Ascending aorta (tissue), 2 donors: ENCODE results near the gene TOP2A. TPM values are rescaled to one million over a fixed set of nuclear protein-coding genes. Genes with fewer than 3 reads are reported as not detected.

Experiments
- DNase-seq, 2 donors: peaks; one replicate each; pipeline ENCODE4 v3.0.0-alpha.2; 2019; ENCODE audit warnings: low spot score in 2 of 2
- H3K27ac ChIP-seq, 2 donors: fragments of 200-600 bp; sonication (generic); one replicate each; pipeline ENCODE4 v1.5.1; 2016 to 2017; ENCODE audit warnings: mild to moderate bottlenecking in 1 of 2
- H3K27me3 ChIP-seq: fragments of 200-600 bp; sonication (generic); one replicate; pipeline ENCODE4 v1.5.1; 2017
- H3K36me3 ChIP-seq, 2 donors: fragments of 200-600 bp; sonication (generic); one replicate each; pipeline ENCODE4 v1.5.1; 2016
- H3K4me1 ChIP-seq, 2 donors: fragments of 200-600 bp; sonication (generic); one replicate each; pipeline ENCODE4 v1.5.1; 2016 to 2017; ENCODE audit warnings: mild to moderate bottlenecking in 1 of 2
- H3K4me3 ChIP-seq, 2 donors: fragments of 200-600 bp; sonication (generic); one replicate each; pipeline ENCODE4 v1.5.1; 2016 to 2017; ENCODE audit warnings: mild to moderate bottlenecking in 1 of 2
- H3K9me3 ChIP-seq, 2 donors: fragments of 200-600 bp; sonication (generic); one replicate each; pipeline ENCODE4 v1.5.1; 2016
- intact Hi-C: fragments of 100-400 bp; cut with DNase I; formaldehyde crosslinking; loops from one replicate; pipeline ENCODE4 v1.15.1; 2023
- total RNA-seq: library from RNA; depleted of rRNA; stranded (reverse); fragments of >200 nt; gene quantifications from one replicate; pipeline ENCODE4 v1.1.0, GENCODE V29; 2016
- TF ChIP-seq, protein P1 (sequence below), 3 experiments: fragments of 200-600 bp in 2 of 3; fragments of 450-650 bp in 1 of 3; sonication (generic) in 2 of 3; IDR thresholded peaks; one replicate each; pipeline ENCODE4 v1.5.1; 2016 to 2019; ENCODE audit warnings: antibody characterized with exemption in 3 of 3, mild to moderate bottlenecking in 1 of 3, moderate library complexity in 1 of 3

The TOP2A gene
- total RNA-seq, 1 donor from 2014 or later = 0.11 TPM

DNA sequence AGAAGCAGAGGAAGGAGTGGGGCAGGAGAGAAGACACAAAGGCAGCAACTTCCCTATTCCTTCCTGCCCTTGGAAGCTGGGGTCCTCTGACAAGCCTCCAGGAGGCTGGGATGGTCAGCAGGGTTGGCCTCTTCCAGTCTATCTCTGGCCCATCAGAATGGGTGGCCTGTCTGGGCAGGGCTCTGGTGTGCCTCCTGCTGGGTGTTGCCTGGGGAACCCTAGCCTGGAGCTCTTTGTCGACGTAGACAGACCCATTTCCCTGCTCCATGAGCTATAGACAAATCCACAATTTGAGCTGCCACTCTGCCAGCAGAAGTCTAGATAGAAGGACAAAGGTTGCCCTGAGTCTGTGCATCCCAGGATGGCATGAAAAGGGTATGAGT, 36.9 kb upstream of the TOP2A start:
- TF ChIP-seq, protein P1, sequence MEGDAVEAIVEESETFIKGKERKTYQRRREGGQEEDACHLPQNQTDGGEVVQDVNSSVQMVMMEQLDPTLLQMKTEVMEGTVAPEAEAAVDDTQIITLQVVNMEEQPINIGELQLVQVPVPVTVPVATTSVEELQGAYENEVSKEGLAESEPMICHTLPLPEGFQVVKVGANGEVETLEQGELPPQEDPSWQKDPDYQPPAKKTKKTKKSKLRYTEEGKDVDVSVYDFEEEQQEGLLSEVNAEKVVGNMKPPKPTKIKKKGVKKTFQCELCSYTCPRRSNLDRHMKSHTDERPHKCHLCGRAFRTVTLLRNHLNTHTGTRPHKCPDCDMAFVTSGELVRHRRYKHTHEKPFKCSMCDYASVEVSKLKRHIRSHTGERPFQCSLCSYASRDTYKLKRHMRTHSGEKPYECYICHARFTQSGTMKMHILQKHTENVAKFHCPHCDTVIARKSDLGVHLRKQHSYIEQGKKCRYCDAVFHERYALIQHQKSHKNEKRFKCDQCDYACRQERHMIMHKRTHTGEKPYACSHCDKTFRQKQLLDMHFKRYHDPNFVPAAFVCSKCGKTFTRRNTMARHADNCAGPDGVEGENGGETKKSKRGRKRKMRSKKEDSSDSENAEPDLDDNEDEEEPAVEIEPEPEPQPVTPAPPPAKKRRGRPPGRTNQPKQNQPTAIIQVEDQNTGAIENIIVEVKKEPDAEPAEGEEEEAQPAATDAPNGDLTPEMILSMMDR (IDR thresholded peaks at IDR 0.05) = no peak
- H3K36me3 ChIP-seq = peaks cover 14 to 15% of the 10 kb centered on the region in 2 donors
- DNase-seq = no peak
- H3K27me3 ChIP-seq = no peaks in the 10 kb centered on the region
- peaks cover 37 to 44% of the 10 kb centered on the region in 2 donors for H3K4me1 ChIP-seq
- peak overlapping the region; percentile 9 to 73 for H3K27ac ChIP-seq
- no peak overlapping the region for H3K4me3 ChIP-seq
- no peaks in the 10 kb centered on the region for H3K9me3 ChIP-seq
- intact Hi-C loops = loop anchor here (5.0 kb wide), 1 partner anchor 142 kb away; no protein-coding TSS in a partner anchor

DNA sequence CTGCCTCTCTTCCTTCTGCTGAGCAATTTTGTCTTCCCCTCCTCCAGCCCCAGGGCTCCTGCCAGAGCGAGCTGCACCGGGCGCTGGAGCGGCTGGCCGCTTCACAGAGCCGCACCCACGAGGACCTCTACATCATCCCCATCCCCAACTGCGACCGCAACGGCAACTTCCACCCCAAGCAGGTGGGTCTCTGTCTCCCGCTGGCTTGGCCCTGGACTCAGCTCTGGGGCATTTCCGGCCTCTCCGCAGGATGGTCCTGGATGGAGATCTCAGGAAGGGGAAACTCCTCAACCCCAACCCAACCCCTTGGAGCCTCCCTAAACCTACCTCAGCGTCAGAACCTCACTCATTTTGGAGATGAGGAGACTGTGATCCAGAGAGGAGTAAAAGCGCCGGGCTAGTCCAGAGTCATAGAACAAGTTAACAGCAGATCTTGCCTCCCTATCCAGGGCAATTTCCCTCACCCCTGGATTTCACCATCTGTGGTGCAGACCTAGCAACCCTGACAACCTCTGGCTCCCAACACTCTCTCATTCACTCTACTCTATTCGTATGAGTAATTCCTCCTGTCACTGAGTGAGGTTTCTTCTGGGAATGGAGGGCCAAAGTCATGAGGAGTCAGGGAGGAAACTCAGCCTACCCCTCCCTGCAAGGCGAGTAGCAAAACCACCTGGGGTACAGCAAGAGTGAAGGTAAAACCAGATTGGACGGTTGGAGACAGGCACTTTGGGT, 36.4 kb upstream of the TOP2A start:
- intact Hi-C loops = loop anchor here (5.0 kb wide), 1 partner anchor 142 kb away; no protein-coding TSS in a partner anchor
- Histone ChIP-seq H3K27ac (peak overlapping the region; percentile 9 to 73), H3K27me3 (no peaks in the 10 kb centered on the region), H3K9me3 (no peaks in the 10 kb centered on the region), H3K4me1 (peaks cover 39 to 44% of the 10 kb centered on the region in 2 donors), H3K36me3 (peaks cover 14 to 15% of the 10 kb centered on the region in 2 donors), H3K4me3 (no peak overlapping the region)
- no peak for DNase-seq
- TF ChIP-seq, protein P1 (IDR thresholded peaks at IDR 0.05) = no peak

DNA sequence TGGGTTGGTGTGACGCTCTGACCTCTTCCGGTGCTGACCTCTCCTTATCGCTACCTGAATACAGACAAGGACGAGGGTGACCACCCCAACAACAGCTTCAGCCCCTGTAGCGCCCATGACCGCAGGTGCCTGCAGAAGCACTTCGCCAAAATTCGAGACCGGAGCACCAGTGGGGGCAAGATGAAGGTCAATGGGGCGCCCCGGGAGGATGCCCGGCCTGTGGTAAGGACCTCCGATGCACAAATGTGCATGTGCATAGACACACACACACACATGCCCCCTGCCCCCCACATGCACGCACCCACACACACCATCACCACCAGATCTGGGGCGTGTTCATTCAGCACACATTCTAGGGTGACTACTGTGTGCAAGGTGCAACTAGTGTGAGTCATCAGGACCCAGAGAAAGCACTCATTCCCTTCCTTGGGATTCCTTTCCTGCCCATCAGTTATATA, 35.3 kb upstream of the TOP2A start:
- TF ChIP-seq, protein P1 (IDR thresholded peaks at IDR 0.05) = no peak
- Histone ChIP-seq H3K36me3 (peaks cover 14 to 15% of the 10 kb centered on the region in 2 donors), H3K9me3 (no peaks in the 10 kb centered on the region), H3K27ac (peak overlapping the region; percentile 73 to 86), H3K4me1 (peaks cover 44 to 46% of the 10 kb centered on the region in 2 donors), H3K4me3 (no peak overlapping the region), H3K27me3 (no peaks in the 10 kb centered on the region)
- intact Hi-C loops = loop anchor here (1.0 to 5.0 kb wide), 2 partner anchors 10 to 141 kb away; partner anchors contain the start of gene IGFBP4
- DNase-seq = no peak

DNA sequence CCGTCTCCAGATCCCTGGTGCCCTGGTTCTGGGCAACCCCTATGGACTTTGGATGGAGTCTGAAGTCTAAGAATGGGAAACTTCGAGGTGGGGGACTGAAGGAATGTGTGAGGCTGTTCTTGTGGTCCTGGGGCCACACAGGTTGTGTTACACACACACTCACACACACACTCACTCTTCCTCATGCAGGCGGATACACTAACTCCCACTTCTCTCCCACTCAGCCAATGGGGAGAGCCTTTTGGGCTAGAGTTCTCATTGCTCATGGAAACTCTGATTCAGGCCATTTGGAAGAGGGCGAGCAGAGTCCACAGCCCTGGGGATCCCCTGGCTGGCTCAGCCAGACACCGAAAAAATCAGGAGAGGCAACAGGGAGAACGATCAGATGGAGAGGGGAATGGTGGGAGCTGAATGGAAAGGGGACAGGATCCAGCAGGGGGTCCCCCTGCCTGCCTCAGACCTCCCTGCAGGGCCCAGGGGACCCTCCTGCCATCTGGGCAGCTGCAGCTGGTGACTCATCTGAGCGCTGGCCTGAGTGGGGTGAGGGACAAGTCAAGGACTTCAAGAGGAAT, 34.6 kb upstream of the TOP2A start:
- peak in 1 of 2 donors; percentile 89 for DNase-seq
- Histone ChIP-seq H3K4me3 (no peak overlapping the region), H3K36me3 (peaks cover 14% of the 10 kb centered on the region in 2 donors), H3K27ac (peak overlapping the region; percentile 73 to 86), H3K27me3 (no peaks in the 10 kb centered on the region), H3K9me3 (no peaks in the 10 kb centered on the region), H3K4me1 (peaks cover 43 to 46% of the 10 kb centered on the region in 2 donors)
- TF ChIP-seq, protein P1 (IDR thresholded peaks at IDR 0.05) = no peak
- intact Hi-C loops = loop anchor here (1.0 to 5.0 kb wide), 2 partner anchors 9 to 140 kb away; partner anchors contain the start of gene IGFBP4

DNA sequence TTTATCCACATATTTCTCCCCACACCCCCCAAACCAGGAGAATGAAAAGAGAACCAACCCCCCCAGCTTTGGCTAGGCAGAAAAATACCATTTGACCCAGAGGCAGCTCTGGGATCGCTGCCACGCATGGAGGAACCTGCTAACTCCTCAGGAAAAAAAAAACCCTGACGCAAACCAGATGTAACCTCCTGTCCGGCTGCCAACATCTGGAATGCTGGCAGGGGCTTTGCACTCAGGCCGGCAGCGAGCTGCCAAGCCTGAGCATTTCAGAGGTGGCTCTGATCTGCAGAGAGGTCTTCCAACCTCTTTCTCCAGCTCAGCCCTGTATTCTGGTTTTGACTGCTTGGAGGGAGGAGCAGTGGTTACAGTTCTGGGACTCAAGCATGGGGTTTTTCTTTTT, 33.7 kb upstream of the TOP2A start:
- H3K4me1 ChIP-seq = peaks cover 37 to 43% of the 10 kb centered on the region in 2 donors
- H3K4me3 ChIP-seq = no peak overlapping the region
- intact Hi-C loops = loop anchor here (5.0 kb wide), 1 partner anchor 139 kb away; no protein-coding TSS in a partner anchor
- no peaks in the 10 kb centered on the region for H3K9me3 ChIP-seq
- peaks cover 9 to 14% of the 10 kb centered on the region in 2 donors for H3K36me3 ChIP-seq
- TF ChIP-seq, protein P1 (IDR thresholded peaks at IDR 0.05) = no peak
- no peaks in the 10 kb centered on the region for H3K27me3 ChIP-seq
- peak; percentile 49 to 90 for DNase-seq
- peak overlapping the region; percentile 73 to 86 for H3K27ac ChIP-seq
